GM23248 (cell line): ENCODE results near the gene DUS3L. TPM values are rescaled to one million over a fixed set of nuclear protein-coding genes. Genes with fewer than 3 reads are reported as not detected.

Experiments used
- DNase-seq: peaks from one replicate; pipeline ENCODE4 v3.0.0-alpha.2; 2015
- H2AFZ ChIP-seq: fragments of 200-600 bp; sonication (generic); 2 replicates; pipeline ENCODE4 v1.6.1; 2016; ENCODE audit warnings: antibody characterized with exemption
- H3F3A ChIP-seq: fragments of 200-600 bp; sonication (generic); 2 replicates; pipeline ENCODE4 v1.6.1; 2016; ENCODE audit warnings: mild to moderate bottlenecking, antibody characterized with exemption, mixed run types; ENCODE audit not compliant: insufficient read depth
- H3K27ac ChIP-seq: fragments of 200-600 bp; sonication (generic); 2 replicates; pipeline ENCODE4 v1.5.1; 2016; ENCODE audit warnings: mild to moderate bottlenecking
- H3K27me3 ChIP-seq: fragments of 200-600 bp; sonication (generic); replicated peaks from 2 replicates; pipeline ENCODE4 v1.6.1; 2016; ENCODE audit warnings: mild to moderate bottlenecking; ENCODE audit not compliant: insufficient read depth
- H3K36me3 ChIP-seq: fragments of 200-600 bp; sonication (generic); 2 replicates; pipeline ENCODE4 v1.6.1; 2016; ENCODE audit warnings: low read depth, mild to moderate bottlenecking
- H3K4me1 ChIP-seq: fragments of 200-600 bp; sonication (generic); 2 replicates; pipeline ENCODE4 v1.6.1; 2016; ENCODE audit warnings: mild to moderate bottlenecking; ENCODE audit not compliant: insufficient read depth
- H3K4me2 ChIP-seq: fragments of 200-600 bp; sonication (generic); one replicate; pipeline ENCODE4 v1.6.1; 2016; ENCODE audit warnings: mild to moderate bottlenecking; ENCODE audit not compliant: unreplicated experiment
- H3K4me3 ChIP-seq: fragments of 200-600 bp; sonication (generic); 2 replicates; pipeline ENCODE4 v1.5.1; 2016; ENCODE audit warnings: mild to moderate bottlenecking
- H3K79me2 ChIP-seq: fragments of 200-600 bp; sonication (generic); 2 replicates; pipeline ENCODE4 v1.6.1; 2016; ENCODE audit warnings: mild to moderate bottlenecking; ENCODE audit not compliant: insufficient read depth
- H3K9ac ChIP-seq: fragments of 200-600 bp; sonication (generic); 2 replicates; pipeline ENCODE4 v1.6.1; 2016; ENCODE audit warnings: mild to moderate bottlenecking
- H3K9me2 ChIP-seq: fragments of 200-600 bp; sonication (generic); 2 replicates; pipeline ENCODE4 v1.6.1; 2016; ENCODE audit warnings: mixed run types, mild to moderate bottlenecking, moderate library complexity; ENCODE audit not compliant: insufficient read depth
- H3K9me3 ChIP-seq: fragments of 200-600 bp; sonication (generic); one replicate; pipeline ENCODE4 v1.6.1; 2017; ENCODE audit warnings: low read depth
- H4K20me1 ChIP-seq: fragments of 200-600 bp; sonication (generic); 2 replicates; pipeline ENCODE4 v1.6.0; 2016; ENCODE audit not compliant: insufficient read depth
- EZH2 ChIP-seq: fragments of 200-600 bp; sonication (generic); IDR thresholded peaks from 2 replicates; pipeline ENCODE4 v1.6.1; 2018; ENCODE audit warnings: antibody characterized with exemption, mild to moderate bottlenecking; ENCODE audit not compliant: insufficient read depth, poor library complexity, severe bottlenecking
- EZH2phosphoT487 ChIP-seq: fragments of 200-600 bp; sonication (generic); IDR thresholded peaks from 2 replicates; pipeline ENCODE4 v1.6.1; 2018; ENCODE audit warnings: antibody characterized with exemption, moderate library complexity, mild to moderate bottlenecking, low read depth; ENCODE audit not compliant: insufficient read depth
- WGBS, 2 experiments: methylation state at CpG; one replicate each; pipeline ENCODE4 v1.1.6; 2015 to 2017; ENCODE audit warnings: low lambda C conversion rate in 2 of 2, low coverage in 1 of 2; ENCODE audit errors: missing lambda C conversion rate in 2 of 2; 5-methylcytosine and 5-hydroxymethylcytosine counted together
- in situ Hi-C: fragments of 300-500 bp; cut with MboI; formaldehyde crosslinking; loops from 2 replicates; pipeline ENCODE4 v1.15.0; 2020
- polyA plus RNA-seq: library from polyadenylated mRNA; unstranded; fragments of >200 nt; fragmentation: Nextera tagmentation; extraction: Ambion mirVana; gene quantifications from 2 replicates; pipeline ENCODE4 v1.2.1, GENCODE V29; 2016
- total RNA-seq: library from RNA; depleted of rRNA; stranded (reverse); fragments of >200 nt; shearing (Covaris generic); gene quantifications from 2 replicates; pipeline ENCODE4 v1.2.3, GENCODE V29; 2014

The DUS3L gene
- total and polyA plus RNA-seq, 2 experiments from 2014 or later: 17.1 to 18.6 TPM

DNA sequence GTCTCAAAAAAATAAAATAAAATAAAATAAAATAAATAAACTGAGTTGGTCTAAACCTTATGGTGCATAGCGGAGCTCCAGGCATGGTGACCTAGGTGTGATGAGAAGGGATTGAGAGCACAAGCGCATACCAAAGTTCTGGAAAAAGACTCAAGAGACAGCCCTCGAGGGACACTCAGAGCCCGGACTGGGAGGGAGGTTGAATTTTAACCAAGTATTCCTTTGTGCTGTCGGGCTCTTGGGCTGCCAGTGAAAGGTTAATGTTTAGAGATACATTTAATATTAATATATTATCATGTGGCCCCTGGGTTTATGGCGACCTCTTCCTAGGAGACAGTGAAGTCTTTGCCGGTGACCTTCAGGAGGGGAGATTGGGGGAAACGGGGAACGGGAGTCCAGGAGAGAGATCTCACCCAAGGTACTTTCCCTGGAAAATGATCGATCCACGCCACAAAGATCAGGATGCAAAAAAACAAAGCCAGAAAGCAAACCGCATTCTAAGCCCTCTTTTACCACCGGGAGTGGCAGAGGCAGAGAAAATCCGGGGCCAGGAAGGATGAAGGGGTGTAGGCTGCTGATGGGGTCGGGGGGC, 46.9 kb upstream of the DUS3L start:
- no peak overlapping the region for H3K4me2 ChIP-seq
- H4K20me1 ChIP-seq: no peaks in the 10 kb centered on the region
- no peaks in the 10 kb centered on the region for H3F3A ChIP-seq
- 0 out of 2 replicates have a peak, but pooled peaks cover 8% of the 10 kb centered on the region for H3K27me3 ChIP-seq
- no peaks in the 10 kb centered on the region for H3K79me2 ChIP-seq
- H3K4me3 ChIP-seq: no peak overlapping the region
- in situ Hi-C loops: no loop called here
- no peak overlapping the region for H3K9ac ChIP-seq
- no peaks in the 10 kb centered on the region for H3K9me2 ChIP-seq
- no peak for DNase-seq
- no peaks in the 10 kb centered on the region for H3K36me3 ChIP-seq
- H3K9me3 ChIP-seq: no peaks in the 10 kb centered on the region
- no peaks in the 10 kb centered on the region for H3K4me1 ChIP-seq
- no peak overlapping the region for H2AFZ ChIP-seq
- TF ChIP-seq EZH2: no peak
- TF ChIP-seq EZH2phosphoT487: no peak
- WGBS, 2 experiments: 59 to 66% methylated on average over 15 of the region's 15 CpGs
- H3K27ac ChIP-seq: no peak overlapping the region

- TF ChIP-seq EZH2: no peak
- TF ChIP-seq EZH2phosphoT487: no peak
These were observed 41.7 kb upstream of the DUS3L start for GRCh38 chr19:5832527-5833216.

DNA sequence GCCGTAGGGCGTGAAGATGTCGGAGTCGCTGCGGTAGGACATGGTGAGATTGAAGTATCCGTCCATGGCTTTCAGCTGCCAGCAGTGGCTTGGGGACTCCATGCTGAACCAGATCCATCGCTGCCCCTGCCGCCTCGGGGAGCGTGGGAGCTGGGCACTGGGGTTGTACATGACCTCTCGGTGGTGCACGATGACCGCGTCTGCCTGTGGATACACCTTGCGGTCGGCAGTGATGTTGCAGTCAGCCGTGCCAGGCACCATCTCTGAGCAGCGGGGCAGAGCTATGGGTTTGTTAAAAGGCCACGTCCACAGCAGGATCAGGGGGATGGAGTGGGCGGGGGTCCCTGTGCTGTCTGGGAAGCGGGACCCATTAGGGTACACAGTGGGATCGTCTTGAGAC, 41.1 kb upstream of the DUS3L start:
- Histone ChIP-seq H3K36me3 (no peaks in the 10 kb centered on the region), H3K27ac (no peak overlapping the region), H3K4me3 (no peak overlapping the region), H4K20me1 (no peaks in the 10 kb centered on the region), H3K9me2 (no peaks in the 10 kb centered on the region), H3K9ac (no peak overlapping the region), H3K79me2 (no peaks in the 10 kb centered on the region), H3F3A (no peaks in the 10 kb centered on the region), H2AFZ (no peak overlapping the region), H3K9me3 (no peaks in the 10 kb centered on the region), H3K27me3 (peaks cover 8% of the 10 kb centered on the region; the same call in 1 of the 2 replicates), H3K4me2 (no peak overlapping the region), H3K4me1 (no peaks in the 10 kb centered on the region)
- DNase-seq: no peak
- in situ Hi-C loops: no loop called here
- WGBS, 2 experiments: 75 to 78% methylated on average over 22 of the region's 22 CpGs
- TF ChIP-seq EZH2 (no peak), EZH2phosphoT487 (no peak)

More at GRCh38 chr19:5832527-5833216, 41.7 kb upstream of the DUS3L start:
- DNase-seq: no peak
- Histone ChIP-seq H4K20me1 (no peaks in the 10 kb centered on the region), H3K27me3 (peaks cover 8% of the 10 kb centered on the region; the same call in 1 of the 2 replicates), H3F3A (no peaks in the 10 kb centered on the region), H3K9me2 (no peaks in the 10 kb centered on the region), H3K79me2 (no peaks in the 10 kb centered on the region), H3K4me3 (no peak overlapping the region), H3K9me3 (no peaks in the 10 kb centered on the region), H3K27ac (no peak overlapping the region), H3K36me3 (no peaks in the 10 kb centered on the region), H3K4me2 (no peak overlapping the region), H2AFZ (no peak overlapping the region), H3K9ac (no peak overlapping the region), H3K4me1 (no peaks in the 10 kb centered on the region)
- 70 to 75% methylated on average over 6 of the region's 6 CpGs for WGBS, 2 experiments
- in situ Hi-C loops: no loop called here

- H3K4me1 ChIP-seq: no peaks in the 10 kb centered on the region
- no peaks in the 10 kb centered on the region for H3K36me3 ChIP-seq
- peaks cover 8% of the 10 kb centered on the region; the same call in 1 of the 2 replicates for H3K27me3 ChIP-seq
- H3K9ac ChIP-seq: no peak overlapping the region
- H4K20me1 ChIP-seq: no peaks in the 10 kb centered on the region
- no peak for TF ChIP-seq EZH2phosphoT487
- TF ChIP-seq EZH2: no peak
- no peaks in the 10 kb centered on the region for H3K9me3 ChIP-seq
- no peak overlapping the region for H3K27ac ChIP-seq
- H3F3A ChIP-seq: no peaks in the 10 kb centered on the region
- H3K79me2 ChIP-seq: no peaks in the 10 kb centered on the region
- 76 to 81% methylated on average over 8 to 9 of the region's 9 CpGs for WGBS, 2 experiments
- in situ Hi-C loops: no loop called here
- DNase-seq: no peak
- H3K9me2 ChIP-seq: no peaks in the 10 kb centered on the region
- no peak overlapping the region for H2AFZ ChIP-seq
- H3K4me2 ChIP-seq: no peak overlapping the region
- no peak overlapping the region for H3K4me3 ChIP-seq
These were observed 40.2 kb upstream of the DUS3L start for GRCh38 chr19:5831159-5831558.
